ENCODE results near the gene ASAP3. TPM values are rescaled to one million over a fixed set of nuclear protein-coding genes. Genes with fewer than 3 reads are reported as not detected.

Gene ASAP3
- total and polyA plus RNA-seq, 9 of the 15 experiments (the other 6 are each of a cell fraction or from before 2014, with no cell fraction given): 1.7 to 31.2 (median 17.4) TPM

GRCh38 chr1:23384312-23385058 is 99.5 kb downstream of the ASAP3 start (continued):
- TF ChIP-seq HINFP (tag; conservative IDR thresholded peaks at IDR 0.05; ENCODE audit: low read depth) (no peak), SMARCE1 (IDR thresholded peaks at IDR 0.05) (peak; percentile 91), FOXP4 (CRISPR knock-in tag; IDR thresholded peaks at IDR 0.05; ENCODE audit: borderline replicate concordance) (no peak), ZNF639 (CRISPR knock-in tag; conservative IDR thresholded peaks at IDR 0.05 in 1 of 2, IDR thresholded peaks at IDR 0.05 in 1 of 2) (peak in 1 of 2 experiments; percentile 71; a peak in 1 of 4 replicates), CEBPZ (IDR thresholded peaks at IDR 0.05; ENCODE audit: borderline replicate concordance, low read depth, low read length) (no peak), NELFE (IDR thresholded peaks at IDR 0.05; ENCODE audit: insufficient read depth, insufficient read length) (no peak), ZBTB33 (CRISPR knock-in tag; IDR thresholded peaks at IDR 0.05) (no peak), HDAC2 (IDR thresholded peaks at IDR 0.05) (peak; percentile 63; the same call in 1 of the 2 replicates), ZNF140 (CRISPR knock-in tag; IDR thresholded peaks at IDR 0.05) (no peak), TFAP4 (CRISPR knock-in tag; IDR thresholded peaks at IDR 0.05; ENCODE audit: borderline replicate concordance) (no peak), MCM2 (IDR thresholded peaks at IDR 0.05; ENCODE audit: low read depth) (no peak), FOXK1 (CRISPR knock-in tag; IDR thresholded peaks at IDR 0.05; ENCODE audit: borderline replicate concordance) (no peak), TARDBP (IDR thresholded peaks at IDR 0.05) (no peak; the same call in 1 of the 2 replicates), TBL1XR1 (IDR thresholded peaks at IDR 0.05; ENCODE audit: low read length in 2 of 2) (no peak)
